Suprapubic skin (tissue), 4 donors: ENCODE results near the gene MYADML2. TPM values are rescaled to one million over a fixed set of nuclear protein-coding genes. Genes with fewer than 3 reads are reported as not detected.

Source experiments
- DNase-seq, 2 donors: peaks; one replicate each; pipeline ENCODE4 v3.0.0-alpha.2; 2019; ENCODE audit warnings: low spot score in 2 of 2
- H3K27ac ChIP-seq: fragments of 200-600 bp; sonication (generic); one replicate; pipeline ENCODE4 v1.5.1; 2019
- H3K27me3 ChIP-seq: fragments of 200-600 bp; sonication (generic); one replicate; pipeline ENCODE4 v1.5.1; 2019
- H3K36me3 ChIP-seq: fragments of 200-600 bp; sonication (generic); one replicate; pipeline ENCODE4 v1.5.1; 2019
- H3K4me1 ChIP-seq: fragments of 200-600 bp; sonication (generic); one replicate; pipeline ENCODE4 v1.5.1; 2019
- H3K4me3 ChIP-seq: fragments of 200-600 bp; sonication (generic); one replicate; pipeline ENCODE4 v1.5.1; 2019; ENCODE audit warnings: mild to moderate bottlenecking
- H3K9me3 ChIP-seq: fragments of 200-600 bp; sonication (generic); one replicate; pipeline ENCODE4 v1.5.1; 2019
- EP300 ChIP-seq: sonication (generic); formaldehyde crosslinking; IDR thresholded peaks from one replicate; pipeline ENCODE4 v1.6.1; 2017; ENCODE audit warnings: antibody characterized with exemption
- POLR2A ChIP-seq, 2 donors: fragments of 450-650 bp; IDR thresholded peaks; one replicate each; pipeline ENCODE4 v1.6.1; 2017; ENCODE audit warnings: antibody characterized with exemption in 2 of 2, mild to moderate bottlenecking in 2 of 2, moderate library complexity in 2 of 2
- POLR2AphosphoS5 ChIP-seq, 3 donors: sonication (generic); formaldehyde crosslinking; IDR thresholded peaks; one replicate each; pipeline ENCODE4 v1.6.1; 2017; ENCODE audit warnings: antibody characterized with exemption in 3 of 3
- WGBS: methylation state at CpG from one replicate; pipeline ENCODE4 v1.1.5; 2018; 5-methylcytosine and 5-hydroxymethylcytosine counted together
- total RNA-seq, 4 donors: library from RNA; depleted of rRNA; stranded (reverse); fragments of >200 nt; gene quantifications; one replicate each; pipeline ENCODE4 v1.1.0, GENCODE V29; 2016
- TF ChIP-seq, protein P1 (sequence below), 2 donors: fragments of 200-600 bp in 1 of 2; fragments of 450-650 bp in 1 of 2; sonication (generic) in 1 of 2; IDR thresholded peaks; one replicate each; pipeline ENCODE4 v1.5.1; 2016 to 2019; ENCODE audit warnings: antibody characterized with exemption in 2 of 2, mild to moderate bottlenecking in 1 of 2, moderate library complexity in 1 of 2

The MYADML2 gene
- total RNA-seq, 4 donors from 2014 or later = not detected

- no peaks in the 10 kb centered on the region for H3K9me3 ChIP-seq
- H3K4me1 ChIP-seq = peaks cover 53% of the 10 kb centered on the region
- no peak for DNase-seq
- TF ChIP-seq POLR2A (IDR thresholded peaks at IDR 0.05) = no peak
- TF ChIP-seq POLR2AphosphoS5 (IDR thresholded peaks at IDR 0.05) = no peak
- TF ChIP-seq, protein P1, sequence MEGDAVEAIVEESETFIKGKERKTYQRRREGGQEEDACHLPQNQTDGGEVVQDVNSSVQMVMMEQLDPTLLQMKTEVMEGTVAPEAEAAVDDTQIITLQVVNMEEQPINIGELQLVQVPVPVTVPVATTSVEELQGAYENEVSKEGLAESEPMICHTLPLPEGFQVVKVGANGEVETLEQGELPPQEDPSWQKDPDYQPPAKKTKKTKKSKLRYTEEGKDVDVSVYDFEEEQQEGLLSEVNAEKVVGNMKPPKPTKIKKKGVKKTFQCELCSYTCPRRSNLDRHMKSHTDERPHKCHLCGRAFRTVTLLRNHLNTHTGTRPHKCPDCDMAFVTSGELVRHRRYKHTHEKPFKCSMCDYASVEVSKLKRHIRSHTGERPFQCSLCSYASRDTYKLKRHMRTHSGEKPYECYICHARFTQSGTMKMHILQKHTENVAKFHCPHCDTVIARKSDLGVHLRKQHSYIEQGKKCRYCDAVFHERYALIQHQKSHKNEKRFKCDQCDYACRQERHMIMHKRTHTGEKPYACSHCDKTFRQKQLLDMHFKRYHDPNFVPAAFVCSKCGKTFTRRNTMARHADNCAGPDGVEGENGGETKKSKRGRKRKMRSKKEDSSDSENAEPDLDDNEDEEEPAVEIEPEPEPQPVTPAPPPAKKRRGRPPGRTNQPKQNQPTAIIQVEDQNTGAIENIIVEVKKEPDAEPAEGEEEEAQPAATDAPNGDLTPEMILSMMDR (IDR thresholded peaks at IDR 0.05) = no peak
- no peak for TF ChIP-seq EP300
- WGBS = 32% methylated on average over 25 of the region's 44 CpGs
- H3K27ac ChIP-seq = peak overlapping the region; percentile 92
- peak overlapping the region; percentile 87 for H3K4me3 ChIP-seq
- no peaks in the 10 kb centered on the region for H3K36me3 ChIP-seq
- H3K27me3 ChIP-seq = no peaks in the 10 kb centered on the region
Measured at GRCh38 chr17:81928544-81929252, 18.3 kb downstream of the MYADML2 start.

- TF ChIP-seq POLR2A (IDR thresholded peaks at IDR 0.05) (peak in 1 of 2 donors; percentile 58), EP300 (no peak), POLR2AphosphoS5 (IDR thresholded peaks at IDR 0.05) (peak in 1 of 3 donors; percentile 30)
- TF ChIP-seq, protein P1 (IDR thresholded peaks at IDR 0.05) = no peak
- under 1% methylated on average over 43 of the region's 98 CpGs for WGBS
- Histone ChIP-seq H3K4me1 (peaks cover 61% of the 10 kb centered on the region), H3K36me3 (no peaks in the 10 kb centered on the region), H3K9me3 (no peaks in the 10 kb centered on the region), H3K27me3 (no peaks in the 10 kb centered on the region), H3K27ac (peak within 1 kb of the TSS; percentile 92), H3K4me3 (peak within 1 kb of the TSS; percentile 87)
- peak; percentile 93 to 96 for DNase-seq
Measured at GRCh38 chr17:81927653-81928543, 19.1 kb downstream of the MYADML2 start, which contains the start of gene MAFG. TSS of gene MAFG (minus strand) at chr17:81927735. CDS start at chr17:81923185, 4,550 bp downstream.

GRCh38 chr17:81927152-81927652 lies 19.8 kb downstream of the MYADML2 start:
- H3K4me3 ChIP-seq = peak overlapping the region; percentile 87
- peaks cover 7% of the 10 kb centered on the region for H3K36me3 ChIP-seq
- peaks cover 68% of the 10 kb centered on the region for H3K4me1 ChIP-seq
- DNase-seq = no peak
- H3K27ac ChIP-seq = peak overlapping the region; percentile 92
- H3K27me3 ChIP-seq = no peaks in the 10 kb centered on the region
- TF ChIP-seq, protein P1 (IDR thresholded peaks at IDR 0.05) = no peak
- TF ChIP-seq POLR2AphosphoS5 (IDR thresholded peaks at IDR 0.05) = no peak
- no peak for TF ChIP-seq EP300
- no peak for TF ChIP-seq POLR2A (IDR thresholded peaks at IDR 0.05)
- WGBS = no CpG with 5 or more reads among the region's 78 CpGs
- no peaks in the 10 kb centered on the region for H3K9me3 ChIP-seq

- WGBS = 2% methylated on average over 6 of the region's 46 CpGs
- Histone ChIP-seq H3K27me3 (no peaks in the 10 kb centered on the region), H3K36me3 (peaks cover 12% of the 10 kb centered on the region), H3K9me3 (no peaks in the 10 kb centered on the region), H3K4me1 (peaks cover 69% of the 10 kb centered on the region), H3K27ac (peak overlapping the region; percentile 92), H3K4me3 (peak overlapping the region; percentile 87)
- DNase-seq = peak in 1 of 2 donors; percentile 89
- TF ChIP-seq, protein P1 (IDR thresholded peaks at IDR 0.05) = no peak
- TF ChIP-seq EP300 (no peak), POLR2AphosphoS5 (IDR thresholded peaks at IDR 0.05) (no peak), POLR2A (IDR thresholded peaks at IDR 0.05) (no peak)
Measured at GRCh38 chr17:81926451-81927151, 20.4 kb downstream of the MYADML2 start.
